Fibroblast of lung (primary cell): ENCODE data around the gene GALNT17. TPM values are rescaled to one million over a fixed set of nuclear protein-coding genes. Genes with fewer than 3 reads are reported as not detected.

ENCODE experiments used
- DNase-seq, 2 donors: peaks; one replicate each; pipeline versions ENCODE4 v3.0.0 to v3.0.0-alpha.2; 2010; ENCODE audit warnings: low read depth in 2 of 2
- H2AFZ ChIP-seq: 2 replicates; pipeline ENCODE4 v1.5.1; 2012; ENCODE audit warnings: low read length, control low read depth, inconsistent platforms
- H3K27ac ChIP-seq: 2 replicates; pipeline ENCODE4 v1.5.1; 2011; ENCODE audit warnings: low read length, control low read depth; ENCODE audit not compliant: insufficient read depth
- H3K27me3 ChIP-seq: 2 replicates; pipeline ENCODE4 v1.5.1; 2011; ENCODE audit warnings: mild to moderate bottlenecking, low read length; ENCODE audit not compliant: control insufficient read depth, insufficient read depth
- H3K36me3 ChIP-seq: 2 replicates; pipeline ENCODE4 v1.5.1; 2011; ENCODE audit warnings: low read length; ENCODE audit not compliant: control insufficient read depth, insufficient read depth
- H3K4me1 ChIP-seq: 2 replicates; pipeline ENCODE4 v1.5.1; 2011; ENCODE audit warnings: low read length; ENCODE audit not compliant: control insufficient read depth, insufficient read depth; ENCODE audit errors: extremely low read depth
- H3K4me2 ChIP-seq: 2 replicates; pipeline ENCODE4 v1.5.1; 2011; ENCODE audit warnings: low read length, control low read depth; ENCODE audit not compliant: insufficient read depth; ENCODE audit errors: extremely low read depth
- H3K4me3 ChIP-seq, 4 experiments: fragments of 200-600 bp in 1 of 4; sonication (generic) in 1 of 4; replicated peaks in 1 of 4; 2 replicates each; pipeline ENCODE4 v1.5.1; 2011 to 2016; ENCODE audit warnings: low read length in 4 of 4, low read depth in 3 of 4, mild to moderate bottlenecking in 3 of 4, control low read depth in 2 of 4, inconsistent platforms in 1 of 4, mixed read lengths in 1 of 4; ENCODE audit not compliant: insufficient read depth in 1 of 4; ENCODE audit errors: control extremely low read depth in 1 of 4
- H3K79me2 ChIP-seq: 2 replicates; pipeline ENCODE4 v1.5.1; 2012; ENCODE audit warnings: mild to moderate bottlenecking, low read length, inconsistent platforms; ENCODE audit not compliant: control insufficient read depth, insufficient read depth
- H3K9ac ChIP-seq: 2 replicates; pipeline ENCODE4 v1.5.1; 2011; ENCODE audit warnings: mild to moderate bottlenecking, low read length, control low read depth; ENCODE audit not compliant: insufficient read depth
- H3K9me3 ChIP-seq: 2 replicates; pipeline ENCODE4 v1.5.1; 2012; ENCODE audit warnings: low read depth, low read length; ENCODE audit not compliant: control insufficient read depth, insufficient read depth
- H4K20me1 ChIP-seq: 2 replicates; pipeline ENCODE4 v1.5.1; 2011; ENCODE audit warnings: low read length; ENCODE audit not compliant: control insufficient read depth, insufficient read depth; ENCODE audit errors: extremely low read depth
- EZH2 ChIP-seq: IDR thresholded peaks from 2 replicates; pipeline ENCODE4 v1.5.1; 2012; ENCODE audit warnings: low read length, control low read depth, mild to moderate bottlenecking; ENCODE audit errors: missing control alignments
- polyA plus RNA-seq, 2 donors: library from polyadenylated mRNA; depleted of rRNA in 1 of 2; stranded (reverse) in 1 of 2; unstranded in 1 of 2; fragments of >200 nt; gene quantifications; 2 replicates each; pipeline ENCODE4 v1.2.1, GENCODE V29; 2011 to 2012; ENCODE audit warnings: missing spikeins in 1 of 2
- total RNA-seq: library from RNA; depleted of rRNA; stranded (reverse); fragments of >200 nt; gene quantifications from 2 replicates; pipeline ENCODE4 v1.2.1, GENCODE V29; 2014
- TF ChIP-seq, protein P1 (sequence below), 2 donors: IDR thresholded peaks in 1 of 2; conservative IDR thresholded peaks in 1 of 2; 1 replicate in 1 of 2; 2 replicates in 1 of 2; pipeline ENCODE4 v1.5.1; 2011 to 2012; ENCODE audit warnings: low read length in 2 of 2, control low read depth in 1 of 2, inconsistent platforms in 1 of 2, low read depth in 1 of 2, mild to moderate bottlenecking in 1 of 2

The GALNT17 gene
- total and polyA plus RNA-seq, 2 donors (not counting 1 experiment from before 2014, with no cell fraction given) = under 0.01 TPM; not detected in 1

DNA sequence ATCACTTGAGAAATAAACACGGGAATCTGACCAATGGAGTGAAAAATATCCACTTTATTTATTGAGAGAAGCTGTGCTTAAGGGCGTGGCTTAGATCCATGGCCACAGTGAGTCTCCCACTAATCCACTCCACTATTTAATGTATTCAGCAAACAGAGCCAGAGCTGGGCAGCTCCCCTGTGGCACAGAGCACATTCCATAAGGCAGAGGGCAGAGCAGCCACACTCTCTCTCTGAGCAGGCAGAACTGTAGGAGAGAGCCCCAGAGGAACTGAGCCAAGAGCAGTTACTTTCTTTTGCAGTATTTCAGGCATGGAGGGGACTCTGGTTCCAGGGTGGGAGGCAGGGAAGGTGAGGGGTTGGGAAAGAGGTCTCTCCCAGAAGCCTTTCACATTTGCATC lies 106.0 kb downstream of the GALNT17 start:
- TF ChIP-seq, protein P1, sequence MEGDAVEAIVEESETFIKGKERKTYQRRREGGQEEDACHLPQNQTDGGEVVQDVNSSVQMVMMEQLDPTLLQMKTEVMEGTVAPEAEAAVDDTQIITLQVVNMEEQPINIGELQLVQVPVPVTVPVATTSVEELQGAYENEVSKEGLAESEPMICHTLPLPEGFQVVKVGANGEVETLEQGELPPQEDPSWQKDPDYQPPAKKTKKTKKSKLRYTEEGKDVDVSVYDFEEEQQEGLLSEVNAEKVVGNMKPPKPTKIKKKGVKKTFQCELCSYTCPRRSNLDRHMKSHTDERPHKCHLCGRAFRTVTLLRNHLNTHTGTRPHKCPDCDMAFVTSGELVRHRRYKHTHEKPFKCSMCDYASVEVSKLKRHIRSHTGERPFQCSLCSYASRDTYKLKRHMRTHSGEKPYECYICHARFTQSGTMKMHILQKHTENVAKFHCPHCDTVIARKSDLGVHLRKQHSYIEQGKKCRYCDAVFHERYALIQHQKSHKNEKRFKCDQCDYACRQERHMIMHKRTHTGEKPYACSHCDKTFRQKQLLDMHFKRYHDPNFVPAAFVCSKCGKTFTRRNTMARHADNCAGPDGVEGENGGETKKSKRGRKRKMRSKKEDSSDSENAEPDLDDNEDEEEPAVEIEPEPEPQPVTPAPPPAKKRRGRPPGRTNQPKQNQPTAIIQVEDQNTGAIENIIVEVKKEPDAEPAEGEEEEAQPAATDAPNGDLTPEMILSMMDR (conservative IDR thresholded peaks at IDR 0.05 in 1 of 2, IDR thresholded peaks at IDR 0.05 in 1 of 2; ENCODE audit: low read depth in 1 of 2, low read length in 2 of 2) = no peak
- TF ChIP-seq EZH2 = no peak
- H3K36me3 ChIP-seq = no peaks in the 10 kb centered on the region
- no peak for DNase-seq
- no peaks in the 10 kb centered on the region for H3K79me2 ChIP-seq
- no peaks in the 10 kb centered on the region for H3K4me1 ChIP-seq
- no peak overlapping the region for H3K27ac ChIP-seq
- no peak overlapping the region for H3K4me3 ChIP-seq
- no peak overlapping the region for H3K4me2 ChIP-seq
- no peaks in the 10 kb centered on the region for H4K20me1 ChIP-seq
- H2AFZ ChIP-seq = no peak overlapping the region
- no peaks in the 10 kb centered on the region for H3K9me3 ChIP-seq
- no peak overlapping the region for H3K9ac ChIP-seq
- H3K27me3 ChIP-seq = no peaks in the 10 kb centered on the region

DNA sequence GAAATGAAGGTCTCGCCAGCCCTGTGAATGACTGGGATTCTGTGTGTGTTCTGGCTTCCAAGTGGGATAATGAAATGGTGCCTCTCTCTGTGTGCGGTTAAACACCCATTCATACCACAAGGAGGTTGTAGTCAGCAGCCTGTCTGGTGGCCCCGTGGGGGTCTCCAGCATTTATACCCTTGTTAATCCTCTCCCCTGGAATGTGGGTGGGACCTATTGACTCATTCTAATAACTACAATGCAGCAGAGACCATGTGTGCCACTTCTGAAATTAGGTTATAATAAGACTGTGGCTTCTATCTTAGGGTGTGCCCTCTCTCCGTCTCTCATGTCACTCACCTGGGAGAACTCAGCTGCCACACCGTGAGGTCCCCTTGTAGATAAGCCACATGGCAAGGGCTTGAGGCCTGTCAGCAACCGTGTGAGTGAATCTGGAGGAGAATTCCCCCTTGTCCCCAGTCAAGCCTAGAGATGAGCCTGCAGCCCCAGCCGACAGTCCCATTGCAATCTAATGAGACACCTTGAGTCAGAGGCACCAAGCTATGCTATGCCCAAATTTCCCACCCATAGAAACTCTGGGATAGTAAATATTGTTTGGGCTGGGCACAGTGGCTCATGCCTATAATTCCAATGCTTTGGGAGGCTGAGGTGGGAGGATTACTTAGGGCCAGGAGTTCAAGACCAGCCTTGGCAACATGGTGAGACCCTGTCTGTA lies 106.8 kb downstream of the GALNT17 start:
- no peaks in the 10 kb centered on the region for H3K9me3 ChIP-seq
- no peaks in the 10 kb centered on the region for H3K27me3 ChIP-seq
- no peak overlapping the region for H3K9ac ChIP-seq
- no peaks in the 10 kb centered on the region for H3K79me2 ChIP-seq
- H3K36me3 ChIP-seq = no peaks in the 10 kb centered on the region
- H3K4me3 ChIP-seq = no peak overlapping the region
- H4K20me1 ChIP-seq = no peaks in the 10 kb centered on the region
- no peak for DNase-seq
- TF ChIP-seq, protein P1 (conservative IDR thresholded peaks at IDR 0.05 in 1 of 2, IDR thresholded peaks at IDR 0.05 in 1 of 2; ENCODE audit: low read depth in 1 of 2, low read length in 2 of 2) = no peak
- no peak for TF ChIP-seq EZH2
- H3K27ac ChIP-seq = no peak overlapping the region
- H3K4me1 ChIP-seq = no peaks in the 10 kb centered on the region
- no peak overlapping the region for H3K4me2 ChIP-seq
- no peak overlapping the region for H2AFZ ChIP-seq

GRCh38 chr7:71239586-71240268 lies 107.8 kb downstream of the GALNT17 start:
- no peak overlapping the region for H3K4me2 ChIP-seq
- H3K9ac ChIP-seq = no peak overlapping the region
- no peaks in the 10 kb centered on the region for H3K4me1 ChIP-seq
- TF ChIP-seq, protein P1 (conservative IDR thresholded peaks at IDR 0.05 in 1 of 2, IDR thresholded peaks at IDR 0.05 in 1 of 2; ENCODE audit: low read depth in 1 of 2, low read length in 2 of 2) = no peak
- no peak for TF ChIP-seq EZH2
- no peaks in the 10 kb centered on the region for H3K9me3 ChIP-seq
- H3K79me2 ChIP-seq = no peaks in the 10 kb centered on the region
- H3K4me3 ChIP-seq = no peak overlapping the region
- H3K27ac ChIP-seq = no peak overlapping the region
- H3K36me3 ChIP-seq = no peaks in the 10 kb centered on the region
- no peak overlapping the region for H2AFZ ChIP-seq
- no peaks in the 10 kb centered on the region for H3K27me3 ChIP-seq
- H4K20me1 ChIP-seq = no peaks in the 10 kb centered on the region
- no peak for DNase-seq
